A549 treated with AZD9567 at 1 μM for 4 hours (cell line): Measurements from ENCODE around the gene WDR3. TPM values are rescaled to one million over a fixed set of nuclear protein-coding genes. Genes with fewer than 3 reads are reported as not detected.

Source experiments
- total RNA-seq: library from RNA; stranded (reverse); fragments of 200-300 nt; extraction: Qiagen RNA extraction; gene quantifications from 5 replicates; pipeline ENCODE4 v1.2.3, GENCODE V29; 2022; ENCODE audit not compliant: insufficient read depth

WDR3 gene
- total RNA-seq, result 29.4 to 40.6 TPM (median 33.3 TPM) in 5 replicates

DNA sequence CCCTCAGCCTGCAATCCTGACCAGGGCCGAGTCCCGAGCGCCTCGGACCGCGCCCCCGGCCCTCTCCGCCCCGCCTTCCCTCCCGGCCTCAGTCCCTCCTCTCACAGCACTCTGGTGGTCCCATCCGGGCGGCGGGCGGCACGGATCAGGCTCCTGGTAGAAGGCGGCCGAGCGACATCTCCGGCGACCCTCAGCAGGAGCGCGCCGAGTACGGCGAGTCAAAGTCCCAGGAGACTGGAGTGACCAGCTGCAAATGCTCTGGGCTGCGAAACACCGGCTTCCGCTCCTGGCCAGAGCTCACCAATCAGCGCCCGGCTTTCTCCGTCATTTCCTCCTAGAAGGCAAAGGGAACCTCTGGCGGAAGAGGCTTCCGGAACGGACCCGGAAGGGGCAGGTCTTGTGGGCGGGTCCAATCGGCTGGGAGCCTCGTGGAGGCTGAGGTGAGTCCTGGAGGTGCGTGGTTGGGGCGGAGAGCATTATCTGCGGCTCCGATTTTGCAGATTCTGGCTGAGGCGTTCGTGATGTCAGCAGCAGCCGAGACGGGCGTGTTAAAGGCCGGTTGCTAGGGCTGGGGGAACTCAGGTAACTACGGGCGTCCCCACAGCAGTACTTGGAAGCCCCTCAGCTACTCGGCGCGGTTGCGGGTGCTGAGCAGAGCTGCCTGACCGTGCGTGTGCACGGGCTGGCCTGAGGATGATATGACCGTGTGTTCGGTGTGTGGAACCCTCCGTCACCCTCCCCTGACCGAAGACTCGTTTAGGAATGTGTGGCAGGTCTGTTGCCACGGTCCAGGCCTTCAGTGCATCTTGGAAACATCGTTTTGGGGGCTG lies at the start of gene WDR3, which contains the start of gene GDAP2:
Gene WDR3, plus strand, starts transcription at position 397 of the 830 bp plus-strand sequence. CDS start 3,581 bp downstream, outside the sequence.
Gene GDAP2, minus strand, starts transcription at position 279 of the 830 bp plus-strand sequence. CDS start 9,264 bp downstream, outside the sequence.

Other genes starting within 250 kb of the WDR3 start
- gene GDAP2, start 118 bp upstream of the WDR3 start, total RNA-seq, result 6.6 to 14.9 TPM (median 9.2 TPM) in 5 replicates